Esophagus muscularis mucosa (tissue), 4 donors: ENCODE results near the gene DENND10. TPM values are rescaled to one million over a fixed set of nuclear protein-coding genes. Genes with fewer than 3 reads are reported as not detected.

ENCODE experiments used
- DNase-seq: peaks from one replicate; pipeline ENCODE4 v3.0.0-alpha.2; 2017; ENCODE audit errors: extremely low spot score
- H3K27ac ChIP-seq, 4 donors: fragments of 200-600 bp; sonication (generic); replicated peaks in 1 of 4; 1 replicate in 3 of 4; 2 replicates in 1 of 4; pipeline ENCODE4 v1.5.1; 2016 to 2019; ENCODE audit warnings: mild to moderate bottlenecking in 1 of 4
- H3K27me3 ChIP-seq, 4 donors: fragments of 200-600 bp; sonication (generic); one replicate each; pipeline versions ENCODE4 v1.5.1 to v1.6.0; 2016 to 2019
- H3K36me3 ChIP-seq, 4 donors: fragments of 200-600 bp; sonication (generic); one replicate each; pipeline ENCODE4 v1.5.1; 2016 to 2019
- H3K4me1 ChIP-seq, 4 donors: fragments of 200-600 bp; sonication (generic); one replicate each; pipeline ENCODE4 v1.5.1; 2016 to 2019
- H3K4me3 ChIP-seq, 4 donors: fragments of 200-600 bp; sonication (generic); 1 replicate in 2 of 4; 2 replicates in 2 of 4; pipeline ENCODE4 v1.5.1; 2016 to 2019; ENCODE audit warnings: mild to moderate bottlenecking in 4 of 4, moderate library complexity in 1 of 4
- H3K9me3 ChIP-seq, 4 donors: fragments of 200-600 bp; sonication (generic); 1 replicate in 3 of 4; 2 replicates in 1 of 4; pipeline ENCODE4 v1.5.1; 2016 to 2019
- EP300 ChIP-seq: sonication (generic); formaldehyde crosslinking; IDR thresholded peaks from one replicate; pipeline ENCODE4 v1.6.1; 2017; ENCODE audit warnings: antibody characterized with exemption
- POLR2A ChIP-seq: fragments of 450-650 bp; IDR thresholded peaks from one replicate; pipeline ENCODE4 v1.6.1; 2017; ENCODE audit warnings: antibody characterized with exemption, moderate library complexity, mild to moderate bottlenecking, low read depth
- POLR2AphosphoS5 ChIP-seq, 2 donors: sonication (generic); formaldehyde crosslinking; IDR thresholded peaks; one replicate each; pipeline ENCODE4 v1.6.1; 2017; ENCODE audit warnings: antibody characterized with exemption in 2 of 2
- WGBS: methylation state at CpG from one replicate; pipeline ENCODE4 v1.1.5; 2018; 5-methylcytosine and 5-hydroxymethylcytosine counted together
- intact Hi-C: fragments of 100-400 bp; cut with DNase I; formaldehyde crosslinking; loops from one replicate; pipeline ENCODE4 v1.15.1; 2023
- total RNA-seq, 4 donors: library from RNA; depleted of rRNA; stranded (reverse); fragments of >200 nt; gene quantifications; one replicate each; pipeline versions ENCODE4 v1.1.0 to v1.2.1, GENCODE V29; 2016
- TF ChIP-seq, protein P1 (sequence below), 3 experiments: fragments of 200-600 bp in 2 of 3; fragments of 450-650 bp in 1 of 3; sonication (generic) in 2 of 3; IDR thresholded peaks; one replicate each; pipeline ENCODE4 v1.5.1; 2017 to 2019; ENCODE audit warnings: antibody characterized with exemption in 3 of 3, mild to moderate bottlenecking in 2 of 3, moderate library complexity in 1 of 3

Gene DENND10
- total RNA-seq, 4 donors from 2014 or later: 19.1 to 23.7 (median 22.3) TPM

DNA sequence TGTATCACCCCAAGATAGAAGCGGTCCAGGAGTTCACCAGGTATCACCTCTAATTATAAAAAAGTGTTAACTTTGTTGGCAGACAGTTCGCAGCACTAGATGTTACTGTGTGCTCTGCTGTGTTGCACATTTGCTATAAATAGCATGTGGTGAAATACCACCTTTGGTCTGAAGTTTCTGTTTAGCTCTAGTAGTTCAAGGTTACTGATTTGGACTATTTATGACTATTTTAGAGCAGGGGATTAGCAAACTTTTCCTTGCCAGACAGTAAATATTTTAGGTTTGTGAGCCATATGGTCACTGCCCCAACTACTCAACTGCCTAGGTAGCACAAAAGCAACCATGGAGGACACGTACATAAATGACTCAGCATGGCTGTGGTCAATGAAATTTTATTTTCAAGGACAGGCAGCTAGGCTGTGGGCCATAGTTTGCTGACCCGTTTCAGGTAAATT, 16.5 kb downstream of the DENND10 start:
- no peaks in the 10 kb centered on the region for H3K9me3 ChIP-seq
- TF ChIP-seq, protein P1, sequence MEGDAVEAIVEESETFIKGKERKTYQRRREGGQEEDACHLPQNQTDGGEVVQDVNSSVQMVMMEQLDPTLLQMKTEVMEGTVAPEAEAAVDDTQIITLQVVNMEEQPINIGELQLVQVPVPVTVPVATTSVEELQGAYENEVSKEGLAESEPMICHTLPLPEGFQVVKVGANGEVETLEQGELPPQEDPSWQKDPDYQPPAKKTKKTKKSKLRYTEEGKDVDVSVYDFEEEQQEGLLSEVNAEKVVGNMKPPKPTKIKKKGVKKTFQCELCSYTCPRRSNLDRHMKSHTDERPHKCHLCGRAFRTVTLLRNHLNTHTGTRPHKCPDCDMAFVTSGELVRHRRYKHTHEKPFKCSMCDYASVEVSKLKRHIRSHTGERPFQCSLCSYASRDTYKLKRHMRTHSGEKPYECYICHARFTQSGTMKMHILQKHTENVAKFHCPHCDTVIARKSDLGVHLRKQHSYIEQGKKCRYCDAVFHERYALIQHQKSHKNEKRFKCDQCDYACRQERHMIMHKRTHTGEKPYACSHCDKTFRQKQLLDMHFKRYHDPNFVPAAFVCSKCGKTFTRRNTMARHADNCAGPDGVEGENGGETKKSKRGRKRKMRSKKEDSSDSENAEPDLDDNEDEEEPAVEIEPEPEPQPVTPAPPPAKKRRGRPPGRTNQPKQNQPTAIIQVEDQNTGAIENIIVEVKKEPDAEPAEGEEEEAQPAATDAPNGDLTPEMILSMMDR (IDR thresholded peaks at IDR 0.05): no peak
- TF ChIP-seq POLR2AphosphoS5 (IDR thresholded peaks at IDR 0.05) (no peak), POLR2A (no peak), EP300 (no peak)
- H3K36me3 ChIP-seq: peaks cover 16 to 98% (median 76%) of the 10 kb centered on the region in 4 donors
- H3K4me1 ChIP-seq: peaks cover 0 to 13% (median 8%) of the 10 kb centered on the region in 4 donors
- no peaks in the 10 kb centered on the region for H3K27me3 ChIP-seq
- intact Hi-C loops: no loop called here
- peak overlapping the region; percentile 23 to 70 (median 60) for H3K27ac ChIP-seq
- WGBS: 58% methylated on average over 4 of the region's 4 CpGs
- no peak for DNase-seq
- H3K4me3 ChIP-seq: no peak overlapping the region

DNA sequence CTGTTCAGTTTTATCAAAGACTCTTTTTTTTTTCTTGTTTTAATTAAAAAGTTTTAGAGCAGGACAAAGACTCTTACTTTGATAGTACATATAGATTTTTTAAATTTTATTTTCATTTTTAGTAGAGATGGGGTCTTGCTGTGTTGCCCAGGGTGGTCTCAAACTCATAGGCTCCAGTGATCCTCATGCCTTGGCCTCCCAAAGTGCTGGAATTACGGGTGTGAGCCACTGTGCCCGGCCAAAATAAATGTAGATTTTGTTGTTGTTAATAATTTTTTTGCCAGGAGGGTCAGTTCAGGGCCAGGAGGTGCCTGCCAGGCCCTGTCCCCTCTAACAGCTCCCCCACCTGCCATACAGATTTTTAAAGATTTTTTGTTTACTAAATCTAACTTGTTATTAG, 17.0 kb downstream of the DENND10 start:
- TF ChIP-seq POLR2AphosphoS5 (IDR thresholded peaks at IDR 0.05) (no peak), EP300 (no peak), POLR2A (no peak)
- TF ChIP-seq, protein P1 (IDR thresholded peaks at IDR 0.05): no peak
- no peaks in the 10 kb centered on the region for H3K9me3 ChIP-seq
- H3K4me1 ChIP-seq: peaks cover 0 to 13% (median 8%) of the 10 kb centered on the region in 4 donors
- intact Hi-C loops: no loop called here
- no peak for DNase-seq
- peak overlapping the region; percentile 23 to 70 (median 60) for H3K27ac ChIP-seq
- H3K4me3 ChIP-seq: no peak overlapping the region
- no peaks in the 10 kb centered on the region for H3K27me3 ChIP-seq
- WGBS: 90% methylated on average over 2 of the region's 2 CpGs
- peaks cover 16 to 100% (median 80%) of the 10 kb centered on the region in 4 donors for H3K36me3 ChIP-seq

DNA sequence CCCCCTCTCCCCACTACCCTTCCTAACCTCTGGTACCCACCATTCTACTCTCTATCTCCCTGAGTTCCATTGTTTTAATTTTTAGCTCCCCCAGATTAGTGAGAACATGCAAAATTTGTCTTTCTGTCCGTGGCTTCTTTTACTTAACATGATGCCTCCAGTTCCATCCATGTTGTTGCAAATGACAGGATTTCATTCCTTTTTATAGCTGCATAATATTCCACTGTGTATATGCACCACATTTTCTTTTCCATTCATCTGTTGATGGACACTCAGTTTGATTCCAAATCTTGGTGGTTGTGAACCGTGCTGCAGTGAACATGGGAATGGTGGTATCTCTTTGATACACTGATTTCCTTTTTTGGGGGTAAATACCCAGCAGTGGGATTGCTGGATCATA, 22.0 kb downstream of the DENND10 start:
- intact Hi-C loops: no loop called here
- H3K27ac ChIP-seq: no peak overlapping the region
- 93% methylated on average over 2 of the region's 2 CpGs for WGBS
- peaks cover 19 to 96% (median 77%) of the 10 kb centered on the region in 4 donors for H3K36me3 ChIP-seq
- H3K4me1 ChIP-seq: peaks cover 0 to 3% (median 2%) of the 10 kb centered on the region in 4 donors
- H3K9me3 ChIP-seq: no peaks in the 10 kb centered on the region
- TF ChIP-seq, protein P1 (IDR thresholded peaks at IDR 0.05): no peak
- TF ChIP-seq POLR2AphosphoS5 (IDR thresholded peaks at IDR 0.05): no peak
- no peak for TF ChIP-seq EP300
- TF ChIP-seq POLR2A: no peak
- no peak for DNase-seq
- H3K4me3 ChIP-seq: no peak overlapping the region
- no peaks in the 10 kb centered on the region for H3K27me3 ChIP-seq

DNA sequence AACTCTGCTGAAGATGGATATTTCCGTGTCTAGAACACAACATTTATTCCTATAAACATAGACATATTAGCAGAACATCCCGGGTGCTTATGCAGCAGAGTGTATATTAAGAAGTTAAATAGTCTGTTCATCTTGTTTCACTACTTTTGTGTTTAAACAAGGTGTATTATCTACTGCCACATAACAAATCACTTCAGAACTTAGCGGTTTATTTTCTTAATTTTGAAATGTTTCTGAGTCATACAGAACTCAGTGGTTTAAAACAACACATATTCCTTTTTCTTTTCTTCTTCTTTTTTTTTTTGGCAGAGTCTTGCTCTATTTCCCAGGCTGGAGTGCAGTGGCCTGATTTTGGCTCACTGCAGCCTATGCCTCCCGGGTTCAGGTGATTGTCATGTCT, 25.8 kb downstream of the DENND10 start:
- TF ChIP-seq POLR2AphosphoS5 (IDR thresholded peaks at IDR 0.05) (no peak), EP300 (no peak), POLR2A (no peak)
- TF ChIP-seq, protein P1 (IDR thresholded peaks at IDR 0.05): no peak
- H3K9me3 ChIP-seq: no peaks in the 10 kb centered on the region
- H3K4me1 ChIP-seq: peaks cover 3 to 15% (median 8%) of the 10 kb centered on the region in 4 donors
- 90% methylated on average over 4 of the region's 4 CpGs for WGBS
- H3K27me3 ChIP-seq: no peaks in the 10 kb centered on the region
- intact Hi-C loops: no loop called here
- no peak overlapping the region for H3K27ac ChIP-seq
- no peak for DNase-seq
- H3K36me3 ChIP-seq: peaks cover 14 to 88% (median 64%) of the 10 kb centered on the region in 4 donors
- H3K4me3 ChIP-seq: no peak overlapping the region
